Measurements from ENCODE around the gene HDAC11.
A peak's percentile ranks its signal among the peaks of the same experiment; 100 is the strongest.
"Not testable (repeated sequence)": the region's sequence is repeated elsewhere in the genome, so short reads cannot be mapped to it uniquely, and the experiment has no call there.

The HDAC11 gene, protein sequence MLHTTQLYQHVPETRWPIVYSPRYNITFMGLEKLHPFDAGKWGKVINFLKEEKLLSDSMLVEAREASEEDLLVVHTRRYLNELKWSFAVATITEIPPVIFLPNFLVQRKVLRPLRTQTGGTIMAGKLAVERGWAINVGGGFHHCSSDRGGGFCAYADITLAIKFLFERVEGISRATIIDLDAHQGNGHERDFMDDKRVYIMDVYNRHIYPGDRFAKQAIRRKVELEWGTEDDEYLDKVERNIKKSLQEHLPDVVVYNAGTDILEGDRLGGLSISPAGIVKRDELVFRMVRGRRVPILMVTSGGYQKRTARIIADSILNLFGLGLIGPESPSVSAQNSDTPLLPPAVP

DNA sequence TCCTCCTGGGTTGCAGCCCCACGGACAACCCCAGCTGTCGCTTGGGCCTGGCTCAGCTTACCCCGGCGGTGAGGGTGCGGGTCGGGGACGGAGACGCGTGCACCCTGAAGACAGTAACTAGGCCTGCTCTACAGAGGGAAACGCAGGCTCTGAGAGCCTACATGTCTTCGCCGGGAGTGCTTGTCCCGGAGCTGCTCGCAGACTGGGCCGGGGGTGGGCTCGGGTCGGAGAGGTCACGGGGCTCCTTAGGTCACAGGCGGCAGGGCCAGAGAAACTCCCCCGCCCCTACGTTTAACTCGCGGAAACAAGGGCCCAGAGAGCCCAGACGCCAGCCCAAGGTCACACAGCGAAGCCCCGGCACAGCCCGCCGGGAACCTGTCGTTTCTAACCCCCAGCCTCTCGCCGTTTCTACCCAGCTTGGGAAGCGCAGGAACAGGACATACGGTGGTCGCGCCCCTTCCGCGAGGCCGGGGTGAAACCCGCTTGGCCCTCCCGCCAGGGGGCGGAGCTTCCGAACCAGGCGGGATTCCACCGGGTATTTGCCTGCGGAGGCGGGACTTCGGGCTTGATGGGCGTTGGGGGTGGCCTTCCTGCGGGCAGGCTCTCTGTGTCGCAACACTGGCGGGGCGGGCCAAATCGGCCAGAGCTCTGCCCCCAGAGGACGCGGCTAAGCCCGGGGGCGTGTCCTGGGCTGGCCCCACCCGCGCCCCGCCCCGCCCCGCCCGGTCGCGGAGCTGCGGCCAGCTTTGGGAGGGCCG lies at the start of gene HDAC11:
Gene HDAC11 (plus strand): TSS at position 725 of the 758 bp plus-strand sequence. CDS start 42 bp downstream, outside the sequence.
- no peak for TF ChIP-seq JUND (IDR thresholded peaks at IDR 0.05; ENCODE audit: low read depth)
- DNase-seq (ENCODE audit: low read depth in 1 of 2, low spot score in 1 of 2) = peak; percentile 98 to 100
- in situ Hi-C loops (cut with HindIII; ENCODE audit: low pct_unique_long_range_greater_than_20kb, low sequenced_read_pairs) = no loop called here

DNA sequence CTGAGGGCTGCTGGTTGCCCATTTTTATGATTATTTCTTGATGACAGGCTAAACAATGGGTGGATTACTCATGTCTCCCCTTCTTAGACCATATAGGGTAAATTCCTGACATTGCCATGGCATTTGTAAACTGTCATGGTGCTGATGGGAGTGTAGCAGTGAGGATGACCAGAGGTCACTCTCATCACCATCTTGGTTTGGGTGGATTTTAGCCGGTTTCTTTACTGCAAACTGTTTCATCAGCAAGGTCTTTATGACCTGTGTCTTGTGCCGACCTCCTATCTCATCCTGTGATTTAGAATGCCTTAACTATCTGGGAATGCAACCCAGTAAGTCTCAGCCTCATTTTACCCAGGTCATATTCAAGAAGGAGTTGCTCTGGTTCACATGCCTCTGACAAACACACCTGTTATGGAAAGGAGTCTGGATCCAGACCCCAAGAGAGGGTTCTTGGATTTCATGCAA lies 49.7 kb upstream of the HDAC11 start:
- in situ Hi-C loops (cut with HindIII; ENCODE audit: low pct_unique_long_range_greater_than_20kb, low sequenced_read_pairs); DNase-seq (ENCODE audit: low read depth in 1 of 2, low spot score in 1 of 2): not testable (repeated sequence)

GRCh38 chr3:13432093-13432492 lies 48.0 kb upstream of the HDAC11 start:
- in situ Hi-C loops (cut with HindIII; ENCODE audit: low pct_unique_long_range_greater_than_20kb, low sequenced_read_pairs) = no loop called here
- no peak for TF ChIP-seq JUND (IDR thresholded peaks at IDR 0.05; ENCODE audit: low read depth)
- no peak for DNase-seq (ENCODE audit: low read depth in 1 of 2, low spot score in 1 of 2)

- no peak for DNase-seq (ENCODE audit: low read depth in 1 of 2, low spot score in 1 of 2)
- in situ Hi-C loops (cut with HindIII; ENCODE audit: low pct_unique_long_range_greater_than_20kb, low sequenced_read_pairs) = no loop called here
- TF ChIP-seq JUND (IDR thresholded peaks at IDR 0.05; ENCODE audit: low read depth) = no peak
These were observed 46.2 kb upstream of the HDAC11 start for GRCh38 chr3:13433912-13434311.

DNA sequence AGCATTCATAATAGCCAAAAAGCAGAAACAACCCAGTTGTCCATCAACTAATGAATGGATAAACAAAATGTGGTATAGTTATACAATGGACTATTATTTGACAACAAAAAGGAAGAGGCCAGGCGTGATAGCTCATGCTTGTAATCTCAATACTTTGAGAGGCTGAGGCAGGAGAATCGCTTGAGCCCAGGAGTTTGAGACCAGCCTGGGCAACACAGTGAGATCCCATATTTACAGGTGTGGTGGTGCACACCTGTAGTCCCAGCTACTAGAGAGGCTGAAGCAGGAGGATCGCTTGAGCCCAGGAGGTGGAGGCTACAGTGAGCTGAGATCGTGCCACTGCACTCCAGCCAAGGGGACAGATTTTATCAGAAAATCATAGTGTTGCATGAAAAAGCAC lies 43.9 kb upstream of the HDAC11 start:
- DNase-seq (ENCODE audit: low read depth in 1 of 2, low spot score in 1 of 2); in situ Hi-C loops (cut with HindIII; ENCODE audit: low pct_unique_long_range_greater_than_20kb, low sequenced_read_pairs): not testable (repeated sequence)

GRCh38 chr3:13440204-13440817 lies 39.8 kb upstream of the HDAC11 start:
- in situ Hi-C loops (cut with HindIII; ENCODE audit: low pct_unique_long_range_greater_than_20kb, low sequenced_read_pairs) = no loop called here
- no peak for DNase-seq (ENCODE audit: low read depth in 1 of 2, low spot score in 1 of 2)
- TF ChIP-seq JUND (IDR thresholded peaks at IDR 0.05; ENCODE audit: low read depth) = no peak

DNA sequence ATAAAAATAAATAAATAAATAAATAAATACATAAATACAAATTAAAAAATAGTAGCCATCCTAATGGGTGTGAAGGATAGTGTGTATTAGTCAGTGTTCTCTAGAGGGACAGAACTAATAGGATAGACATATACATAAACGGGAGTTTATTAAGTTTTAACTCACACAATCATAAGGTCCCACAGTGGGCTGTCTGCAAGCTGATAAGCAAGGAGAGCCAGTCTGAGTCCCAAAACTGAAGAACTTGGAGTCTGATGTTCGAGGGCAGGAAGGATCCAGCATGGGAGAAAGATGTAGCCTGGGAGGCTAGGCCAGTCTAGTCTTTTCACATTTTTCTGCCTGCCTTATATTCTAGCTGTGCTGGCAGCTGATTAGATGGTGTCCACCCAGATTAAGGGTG lies 37.2 kb upstream of the HDAC11 start:
- DNase-seq (ENCODE audit: low read depth in 1 of 2, low spot score in 1 of 2); in situ Hi-C loops (cut with HindIII; ENCODE audit: low pct_unique_long_range_greater_than_20kb, low sequenced_read_pairs): not testable (repeated sequence)

GRCh38 chr3:13451301-13451673 lies 28.8 kb upstream of the HDAC11 start:
- in situ Hi-C loops (cut with HindIII; ENCODE audit: low pct_unique_long_range_greater_than_20kb, low sequenced_read_pairs) = no loop called here
- no peak for TF ChIP-seq JUND (IDR thresholded peaks at IDR 0.05; ENCODE audit: low read depth)
- no peak for DNase-seq (ENCODE audit: low read depth in 1 of 2, low spot score in 1 of 2)

GRCh38 chr3:13452490-13453335 lies 27.4 kb upstream of the HDAC11 start:
- TF ChIP-seq JUND (IDR thresholded peaks at IDR 0.05; ENCODE audit: low read depth) = no peak
- peak in 1 of 2 experiments; percentile 79 for DNase-seq (ENCODE audit: low read depth in 1 of 2, low spot score in 1 of 2)
- in situ Hi-C loops (cut with HindIII; ENCODE audit: low pct_unique_long_range_greater_than_20kb, low sequenced_read_pairs) = no loop called here

GRCh38 chr3:13455644-13456043 lies 24.5 kb upstream of the HDAC11 start:
- DNase-seq (ENCODE audit: low read depth in 1 of 2, low spot score in 1 of 2) = peak in 1 of 2 experiments; percentile 54
- no peak for TF ChIP-seq JUND (IDR thresholded peaks at IDR 0.05; ENCODE audit: low read depth)
- in situ Hi-C loops (cut with HindIII; ENCODE audit: low pct_unique_long_range_greater_than_20kb, low sequenced_read_pairs) = no loop called here

GRCh38 chr3:13457593-13457992 lies 22.5 kb upstream of the HDAC11 start:
- TF ChIP-seq JUND (IDR thresholded peaks at IDR 0.05; ENCODE audit: low read depth) = no peak
- DNase-seq (ENCODE audit: low read depth in 1 of 2, low spot score in 1 of 2) = no peak
- in situ Hi-C loops (cut with HindIII; ENCODE audit: low pct_unique_long_range_greater_than_20kb, low sequenced_read_pairs) = no loop called here

GRCh38 chr3:13459605-13460340 lies 20.3 kb upstream of the HDAC11 start:
- in situ Hi-C loops (cut with HindIII; ENCODE audit: low pct_unique_long_range_greater_than_20kb, low sequenced_read_pairs) = no loop called here
- no peak for TF ChIP-seq JUND (IDR thresholded peaks at IDR 0.05; ENCODE audit: low read depth)
- DNase-seq (ENCODE audit: low read depth in 1 of 2, low spot score in 1 of 2) = no peak

Measured in T47D (cell line).